NCI-H2196 (cell line): ENCODE data around the gene KDM4B.
A peak's percentile ranks its signal among the peaks of the same experiment; 100 is the strongest.

Source experiments
- DNase-seq: peaks from one replicate; lab custom pipeline; 2025; ENCODE audit not compliant: unreplicated experiment; lab: John Stamatoyannopoulos, UW

The KDM4B gene

DNA sequence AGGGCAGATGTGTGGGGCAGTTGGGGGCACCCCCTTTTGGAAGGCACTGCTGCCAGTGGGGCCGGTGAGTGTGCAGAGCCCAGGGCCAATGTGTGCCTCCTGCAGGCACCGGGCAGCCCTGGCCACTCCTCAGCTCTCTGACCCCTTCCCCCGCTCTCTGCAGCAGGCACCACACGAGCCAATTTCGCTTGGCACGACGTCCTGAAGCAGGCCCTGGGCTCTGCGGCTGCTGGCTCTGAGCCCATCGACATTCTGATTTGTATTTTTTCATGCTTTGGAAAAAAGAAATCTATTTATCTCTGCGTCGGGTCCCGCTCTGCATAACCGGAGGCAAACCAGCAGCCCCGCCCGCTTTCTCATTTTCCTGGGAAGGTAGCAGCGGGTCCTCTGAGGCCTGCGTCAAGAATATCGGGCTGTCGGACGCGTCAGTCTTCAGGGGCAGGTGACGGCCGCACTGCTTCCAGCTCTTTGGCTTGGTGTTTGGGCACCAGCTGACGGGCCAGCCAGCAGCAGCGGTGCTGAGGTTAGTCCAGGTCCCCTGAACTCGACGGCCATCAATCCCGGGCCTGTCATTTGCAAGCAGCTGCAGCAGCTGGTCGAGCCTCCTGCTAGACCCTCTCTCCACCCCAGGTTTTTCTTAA lies 134.3 kb downstream of the KDM4B start:
- DNase-seq = peak; percentile 76

DNA sequence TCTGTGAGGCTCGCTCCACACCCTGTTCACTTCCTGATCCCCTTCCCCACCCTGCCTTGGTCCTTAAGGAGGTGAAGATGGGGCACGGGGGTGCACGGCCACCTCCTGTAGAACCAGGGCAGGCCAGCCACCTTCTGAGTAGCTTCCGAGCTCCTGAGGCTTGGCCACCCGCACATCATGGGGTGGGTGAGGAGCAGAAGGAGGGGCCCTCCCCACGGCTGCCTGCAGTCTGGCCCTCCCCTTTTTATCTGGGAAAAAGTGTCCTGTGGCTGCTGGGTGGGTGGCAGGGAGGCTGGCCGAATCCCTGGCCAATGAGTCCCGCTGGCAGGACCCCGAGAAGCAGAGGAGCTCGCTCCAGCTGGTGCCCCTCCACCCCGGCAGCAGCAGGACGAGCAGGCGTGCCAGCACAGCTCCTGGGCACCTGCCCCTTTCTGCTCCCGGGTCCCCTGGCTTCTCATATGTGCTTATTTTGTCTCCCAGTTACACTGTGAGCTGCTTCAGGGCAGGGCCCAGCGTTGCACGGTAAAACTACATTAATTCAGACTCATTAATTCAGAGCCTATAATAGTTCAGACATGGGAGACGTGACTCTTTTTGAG lies 135.0 kb downstream of the KDM4B start:
- no peak for DNase-seq

DNA sequence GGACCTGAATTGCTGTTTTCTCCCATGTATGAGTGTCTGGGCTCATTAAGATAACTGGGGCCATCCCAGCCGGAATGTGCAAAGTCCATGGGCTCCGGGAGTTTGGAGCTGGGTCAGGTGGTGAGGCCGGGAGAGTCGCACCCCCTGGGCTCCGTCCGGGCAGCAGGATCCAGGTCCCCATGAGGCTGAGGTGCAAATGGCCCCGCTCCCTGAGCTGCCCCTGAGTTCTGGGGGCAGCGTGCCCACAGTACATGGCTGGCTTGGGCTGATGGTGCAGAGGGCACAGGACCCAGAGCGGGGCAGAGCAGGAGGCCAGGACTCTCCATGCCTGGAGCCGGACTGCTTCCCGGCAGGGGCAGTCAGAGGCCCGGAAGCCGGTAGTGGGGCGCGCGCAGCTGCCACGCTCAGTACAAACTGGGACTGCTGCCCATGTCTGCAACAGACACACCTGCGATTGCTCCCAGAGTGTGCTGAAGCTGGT lies 136.0 kb downstream of the KDM4B start:
- DNase-seq = no peak

DNA sequence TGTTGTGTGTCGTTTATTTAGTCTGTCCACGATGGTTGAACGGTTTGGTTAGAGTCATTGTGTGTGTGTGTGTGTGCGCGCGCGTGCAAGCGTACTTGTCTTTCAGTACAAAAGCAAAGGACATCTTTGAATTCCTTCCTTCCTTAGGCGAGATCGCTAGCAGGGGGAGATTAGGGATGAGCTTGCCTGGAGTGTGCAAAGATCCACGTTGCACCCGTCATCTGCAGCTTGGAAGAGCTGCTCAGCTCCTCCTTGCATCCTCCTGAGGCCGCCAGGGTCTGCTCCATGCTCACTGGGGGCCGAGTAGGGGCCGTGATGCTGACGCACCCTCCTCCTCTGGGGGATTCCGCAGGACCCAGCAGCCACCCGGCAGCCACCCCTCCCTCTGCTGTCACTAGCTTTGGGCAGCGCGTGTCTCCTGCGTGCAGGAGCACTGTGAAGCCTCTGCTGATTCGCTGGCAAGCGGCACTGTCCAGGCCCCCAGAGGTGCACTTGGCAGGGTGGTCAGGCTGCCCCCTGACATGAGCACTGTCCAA lies 137.3 kb downstream of the KDM4B start:
- no peak for DNase-seq

DNA sequence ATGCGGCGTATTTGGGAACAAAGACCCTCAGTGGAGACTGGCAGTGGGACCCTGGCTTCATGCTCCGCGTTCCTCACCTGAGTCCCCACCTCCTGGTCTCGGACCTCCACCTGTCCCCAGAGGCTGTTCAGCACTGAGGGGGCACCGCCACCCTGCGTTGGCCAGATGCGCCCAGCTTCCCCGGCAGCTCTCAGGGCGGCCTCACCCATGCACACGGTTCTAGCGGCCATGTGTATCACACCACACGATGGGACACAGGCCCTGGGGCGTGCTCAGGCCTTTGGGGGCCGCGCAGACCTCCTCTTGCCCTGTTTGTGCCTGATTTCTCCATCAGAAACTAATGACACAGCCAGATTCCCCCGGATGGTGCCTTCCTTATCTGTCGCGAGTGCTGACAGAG lies 138.1 kb downstream of the KDM4B start:
- DNase-seq = no peak

DNA sequence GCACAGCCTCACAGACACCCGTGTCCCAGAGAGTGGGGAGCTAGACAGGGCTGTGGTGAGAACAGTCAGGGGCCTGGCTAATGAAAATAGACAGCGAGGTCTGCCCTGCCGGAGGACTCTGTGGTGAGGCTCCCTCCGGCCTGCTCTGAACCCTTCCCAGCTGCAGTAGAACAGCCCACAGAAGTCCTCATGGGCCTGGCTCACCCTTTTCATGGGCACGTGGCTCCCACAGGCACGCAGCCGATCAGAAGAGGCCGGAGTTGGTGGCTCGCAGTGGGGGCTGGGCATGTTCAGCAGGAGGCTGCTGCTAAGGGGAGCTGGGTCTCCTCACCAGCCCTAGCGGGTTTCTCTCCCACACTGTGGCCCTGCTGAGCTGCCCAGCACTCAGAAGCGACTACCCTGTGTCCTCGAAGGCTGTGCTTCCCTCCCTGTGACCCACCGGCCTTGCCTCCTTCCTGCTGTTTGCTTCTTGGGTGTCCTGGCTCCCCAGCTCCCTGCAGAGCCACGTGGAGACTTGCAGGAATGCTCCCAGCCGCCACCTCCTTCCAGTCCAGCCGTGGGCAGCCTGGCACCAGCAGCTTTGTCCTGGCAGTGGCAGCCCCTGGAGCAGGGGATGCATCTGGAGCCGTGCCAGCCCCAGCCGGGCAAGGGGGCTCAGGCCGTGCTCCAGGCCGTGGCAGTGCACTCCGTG lies 138.7 kb downstream of the KDM4B start:
- no peak for DNase-seq

DNA sequence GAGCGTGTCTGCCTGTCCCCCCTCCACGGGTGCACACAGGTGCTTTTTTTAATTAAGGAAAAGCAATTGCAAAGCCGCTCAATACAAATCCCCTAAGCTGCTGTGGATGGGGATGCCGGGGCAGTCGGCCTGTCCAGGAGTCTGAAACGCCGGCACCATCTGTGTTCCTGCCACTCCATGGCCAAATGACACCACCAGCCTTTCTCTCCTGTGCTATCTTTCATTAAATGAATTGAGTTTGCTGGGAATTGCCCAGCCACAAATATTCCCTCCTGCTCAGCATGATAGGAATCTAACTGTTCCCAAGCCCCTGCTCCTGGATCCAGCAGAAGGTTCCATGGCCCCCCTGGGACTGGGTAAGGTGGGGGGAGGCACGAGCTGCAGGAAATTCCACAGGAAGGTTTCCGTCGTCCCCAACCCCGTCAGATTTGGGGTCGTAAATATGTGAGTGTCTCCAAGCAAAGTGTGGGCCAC lies 139.2 kb downstream of the KDM4B start:
- DNase-seq = no peak

DNA sequence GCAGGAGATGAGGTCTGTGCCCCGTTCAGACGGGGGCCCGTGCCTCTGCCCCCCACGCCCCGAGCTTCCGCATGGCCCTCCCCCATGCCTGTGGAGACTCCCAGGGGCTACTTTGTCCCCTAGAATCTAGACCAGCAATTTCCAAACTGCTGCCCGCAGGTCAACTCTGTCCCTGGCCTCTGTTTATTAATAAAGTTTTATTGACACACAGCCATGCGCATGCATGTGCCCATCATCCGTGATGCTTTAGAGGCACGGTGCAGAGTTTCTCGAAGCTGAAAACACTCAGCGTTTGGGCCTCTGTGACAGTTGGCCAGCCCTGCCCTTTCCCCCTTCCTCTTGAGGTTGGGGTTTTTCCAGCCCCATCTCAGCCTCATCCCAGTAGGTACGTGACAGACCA lies 140.0 kb downstream of the KDM4B start:
- no peak for DNase-seq

DNA sequence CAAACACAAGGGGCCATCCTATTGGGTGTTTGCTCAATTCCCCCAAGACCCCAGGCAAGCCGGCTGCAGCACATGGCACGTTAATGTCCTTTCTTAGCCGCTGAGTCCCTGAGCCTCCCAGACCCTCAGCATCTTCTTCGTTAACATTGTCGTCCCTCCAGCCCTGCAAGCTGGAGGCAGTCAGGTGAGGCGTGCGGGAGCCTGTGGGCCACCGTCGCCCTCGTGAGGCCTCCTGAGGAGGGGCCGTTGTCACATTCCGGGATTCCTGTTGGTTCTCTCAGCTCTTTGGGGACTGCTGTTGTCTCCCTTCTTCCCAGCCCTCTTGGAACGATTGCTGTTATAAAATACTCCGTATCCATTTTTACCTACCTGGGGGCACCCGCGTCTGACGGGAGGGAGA lies 140.6 kb downstream of the KDM4B start:
- DNase-seq = no peak

DNA sequence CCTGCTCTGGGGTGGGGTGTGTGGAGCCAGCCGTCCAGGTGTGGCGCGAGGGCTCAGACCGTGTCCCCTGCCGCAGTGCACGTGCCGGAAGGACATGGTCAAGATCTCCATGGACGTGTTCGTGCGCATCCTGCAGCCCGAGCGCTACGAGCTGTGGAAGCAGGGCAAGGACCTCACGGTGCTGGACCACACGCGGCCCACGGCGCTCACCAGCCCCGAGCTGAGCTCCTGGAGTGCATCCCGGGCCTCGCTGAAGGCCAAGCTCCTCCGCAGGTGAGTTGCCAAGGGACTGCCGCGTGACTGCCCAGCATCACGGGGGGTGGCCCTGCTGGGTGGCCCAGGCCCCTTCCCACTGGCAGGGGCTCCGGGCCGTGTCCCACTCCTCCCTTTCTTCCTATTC lies 141.6 kb downstream of the KDM4B start:
- no peak for DNase-seq

DNA sequence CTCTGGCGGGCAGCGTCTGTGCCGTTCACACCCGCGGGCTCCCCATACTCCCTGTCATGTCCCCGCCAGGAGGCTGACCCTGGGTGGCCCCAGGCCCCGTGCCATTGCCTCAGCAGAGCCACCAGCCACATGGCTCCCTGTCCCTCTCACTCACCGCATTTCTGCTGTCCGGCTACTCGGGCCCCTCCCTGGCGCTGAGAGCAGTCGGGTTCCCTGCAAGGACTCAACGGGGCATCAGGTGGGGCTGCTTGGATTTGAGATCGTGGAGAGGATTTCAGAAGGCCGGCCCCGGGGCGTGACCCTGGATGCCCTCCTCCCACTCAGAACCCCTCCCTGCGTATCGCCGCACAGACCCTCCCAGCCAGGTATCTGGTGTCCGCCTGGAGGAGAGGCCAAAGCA lies 142.1 kb downstream of the KDM4B start:
- no peak for DNase-seq

DNA sequence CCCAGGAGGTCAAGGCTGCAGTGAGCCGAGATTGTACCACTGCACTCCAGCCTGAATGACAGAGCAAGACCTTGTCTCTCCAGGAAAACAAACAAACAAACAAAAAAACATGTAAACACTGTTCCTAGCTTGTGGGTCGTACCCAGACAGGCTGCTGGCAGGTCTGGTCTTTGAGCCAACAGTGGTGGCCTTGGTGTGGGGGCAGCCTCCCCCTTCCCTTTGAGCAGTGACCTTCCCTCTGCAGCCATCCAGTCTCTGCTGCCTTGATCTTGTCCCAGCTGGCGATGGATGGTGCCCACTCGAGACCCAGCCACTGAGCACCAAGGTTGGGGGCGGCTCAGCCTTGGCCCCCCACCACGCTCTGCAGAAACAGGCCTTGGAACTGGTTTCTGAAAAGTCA lies 143.3 kb downstream of the KDM4B start:
- DNase-seq = no peak

DNA sequence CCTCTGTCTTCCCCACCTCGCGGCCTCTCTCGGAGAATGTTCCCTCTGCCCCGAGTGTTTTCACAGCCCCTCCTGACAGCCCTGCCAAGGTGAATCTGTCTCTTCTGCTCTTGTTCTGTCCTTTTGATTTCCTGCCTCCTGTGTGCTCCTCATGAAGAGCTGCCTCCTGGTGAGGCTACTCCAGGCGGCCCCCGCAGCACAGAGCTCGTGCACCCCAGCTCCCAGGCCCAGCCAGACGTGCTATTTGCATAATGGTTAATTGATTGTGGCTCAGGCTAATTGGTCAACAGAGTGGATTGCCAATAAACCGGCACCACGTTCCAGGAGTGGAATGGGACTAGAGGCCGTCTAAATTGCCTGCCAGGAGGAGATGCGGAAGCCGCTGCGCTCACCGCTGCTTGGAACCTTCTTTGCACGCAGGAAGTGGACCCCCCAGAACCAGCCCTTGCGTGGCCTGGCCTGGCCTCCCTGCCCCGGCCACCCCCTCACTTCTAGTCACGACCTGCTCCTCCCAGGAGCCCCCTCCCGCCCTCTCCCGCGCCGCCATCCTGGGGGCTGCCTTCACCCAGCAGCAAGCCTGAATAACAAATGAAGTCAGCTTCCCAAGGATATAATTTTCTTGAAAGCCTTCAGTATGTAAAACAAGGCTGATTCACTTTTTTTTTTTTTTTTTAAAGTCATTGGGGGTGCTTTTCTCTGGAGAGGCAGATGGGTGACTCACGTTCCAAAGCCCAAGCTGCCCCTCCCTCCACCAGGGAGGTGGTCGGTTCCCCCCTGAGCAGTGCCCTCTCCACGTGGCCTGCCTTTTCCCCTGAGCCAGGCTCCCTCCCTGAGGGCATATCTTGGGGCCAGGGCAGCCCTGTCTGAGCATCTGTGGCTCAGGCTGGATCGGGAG lies 144.0 kb downstream of the KDM4B start:
- DNase-seq = no peak

DNA sequence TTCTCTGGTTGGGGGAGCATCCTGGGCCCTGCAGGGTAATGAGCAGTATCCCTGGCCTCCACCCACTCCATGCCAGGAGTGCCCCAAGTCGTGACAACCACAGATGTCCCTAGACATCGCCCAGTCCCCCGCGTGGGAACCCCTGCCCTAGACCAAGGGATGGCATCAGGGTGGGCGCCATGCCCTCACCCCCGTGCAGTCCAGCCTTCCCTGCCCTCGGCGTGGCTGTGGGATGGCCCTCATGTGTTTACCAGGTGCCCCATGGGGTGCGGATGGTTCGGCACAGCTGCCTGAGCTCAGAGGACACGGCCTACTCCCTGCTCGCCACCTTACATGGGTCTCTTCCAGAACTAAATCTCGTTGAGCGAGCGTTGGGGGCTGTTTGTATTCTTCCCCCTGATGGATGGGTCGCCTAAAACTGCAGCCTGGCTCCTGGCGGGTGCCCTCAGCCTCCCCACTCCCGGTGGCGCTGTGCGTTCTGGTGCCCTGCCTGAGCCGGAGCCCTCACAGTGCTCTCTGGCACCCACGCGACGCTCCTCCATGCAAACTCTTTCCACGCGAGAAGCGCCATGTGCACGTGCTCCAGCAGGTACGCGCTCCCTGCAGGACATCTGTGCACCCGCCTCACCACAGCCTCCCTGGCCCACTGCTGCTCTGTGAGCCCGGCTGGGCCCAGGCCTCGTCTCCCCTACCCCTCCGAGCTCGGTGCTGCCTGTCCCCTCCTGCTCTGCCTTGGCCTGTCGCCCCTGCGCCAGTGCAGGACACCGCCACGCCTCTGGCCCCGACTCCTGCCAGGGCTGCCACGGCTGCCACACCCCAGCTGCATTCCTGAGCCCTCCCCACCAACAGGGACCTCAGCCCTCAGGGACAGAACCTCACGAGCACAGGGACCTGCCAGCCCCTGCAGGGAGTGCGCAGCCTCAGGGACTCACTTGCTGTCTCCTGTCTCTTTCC lies 145.0 kb downstream of the KDM4B start:
- DNase-seq = no peak

DNA sequence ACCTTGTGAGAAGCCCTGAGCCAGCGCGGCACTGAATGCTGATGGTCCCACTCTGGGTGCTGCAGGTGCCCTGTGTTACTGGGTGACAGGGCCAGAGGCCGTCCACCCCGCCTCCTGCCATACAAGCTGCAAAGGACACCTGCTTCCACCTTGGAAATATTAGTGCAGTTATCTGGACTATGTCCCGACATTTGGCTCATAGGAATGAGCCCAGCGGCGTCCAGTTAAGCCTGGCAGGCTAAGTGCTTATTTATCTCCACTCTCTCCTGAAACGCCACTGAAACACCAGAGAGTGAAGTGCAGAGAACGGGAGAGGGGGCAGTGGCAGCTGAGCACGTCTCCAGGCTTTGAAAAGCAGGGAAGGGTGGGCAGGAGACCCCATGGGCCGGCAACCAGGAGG lies 145.8 kb downstream of the KDM4B start:
- no peak for DNase-seq

DNA sequence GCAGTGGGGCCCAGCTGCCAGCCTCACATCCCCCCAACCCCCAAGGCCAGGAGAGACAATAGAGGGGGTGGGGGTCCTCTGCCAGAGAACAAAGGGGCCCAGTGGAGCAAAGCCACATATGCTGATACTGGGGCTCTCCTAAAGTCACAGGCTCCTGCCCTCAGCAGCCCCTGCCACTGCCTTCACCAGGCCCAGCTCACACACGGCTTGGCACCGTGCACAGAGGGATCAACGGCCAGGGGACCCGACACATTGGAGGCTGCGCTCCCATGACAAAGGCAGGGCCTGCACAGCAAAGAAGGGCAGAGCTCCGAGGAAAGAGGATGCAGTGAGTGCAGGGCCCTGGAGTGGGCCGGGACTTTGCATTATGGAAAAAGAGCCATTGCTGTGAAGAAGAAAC lies 146.4 kb downstream of the KDM4B start:
- DNase-seq = no peak

DNA sequence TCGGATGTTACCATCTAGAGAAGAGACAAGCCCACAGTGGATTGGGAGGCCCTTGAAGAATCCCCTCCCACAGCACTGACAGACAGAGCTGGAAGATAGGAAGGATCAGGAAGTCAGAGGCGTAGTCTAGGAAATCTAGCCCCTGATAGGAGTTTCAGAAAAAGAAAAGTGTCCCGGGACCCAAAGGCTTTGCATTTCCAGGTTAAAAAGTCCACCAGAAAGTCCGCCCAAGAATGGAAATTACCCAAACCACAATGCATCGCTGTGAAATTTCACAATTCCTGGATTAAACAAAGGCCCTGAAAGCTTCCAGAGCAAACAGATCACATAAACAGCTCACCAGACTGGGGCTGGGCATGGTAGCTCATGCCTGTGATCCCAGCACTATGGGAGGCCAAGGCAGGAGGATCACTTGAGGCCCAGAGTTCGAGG lies 146.9 kb downstream of the KDM4B start:
- no peak for DNase-seq

DNA sequence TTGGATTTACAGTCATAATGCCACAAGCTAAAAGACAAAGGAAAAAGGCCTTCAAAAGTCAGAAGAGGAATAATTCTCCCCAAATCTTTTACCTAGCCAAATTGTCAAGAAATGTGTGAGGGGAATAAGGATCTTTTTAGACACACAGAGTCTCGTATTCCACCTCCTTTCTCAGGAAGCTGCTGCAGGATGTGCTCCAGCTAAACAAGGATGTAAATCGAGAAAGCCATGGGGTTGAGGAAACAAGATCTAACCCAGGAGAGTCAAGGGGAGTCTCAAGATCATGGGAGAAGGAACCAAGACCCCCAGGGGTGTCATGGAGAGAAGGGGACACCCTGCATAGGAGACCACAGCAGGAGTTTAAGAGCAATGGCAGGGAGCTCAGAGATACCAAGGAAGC lies 147.4 kb downstream of the KDM4B start:
- no peak for DNase-seq

DNA sequence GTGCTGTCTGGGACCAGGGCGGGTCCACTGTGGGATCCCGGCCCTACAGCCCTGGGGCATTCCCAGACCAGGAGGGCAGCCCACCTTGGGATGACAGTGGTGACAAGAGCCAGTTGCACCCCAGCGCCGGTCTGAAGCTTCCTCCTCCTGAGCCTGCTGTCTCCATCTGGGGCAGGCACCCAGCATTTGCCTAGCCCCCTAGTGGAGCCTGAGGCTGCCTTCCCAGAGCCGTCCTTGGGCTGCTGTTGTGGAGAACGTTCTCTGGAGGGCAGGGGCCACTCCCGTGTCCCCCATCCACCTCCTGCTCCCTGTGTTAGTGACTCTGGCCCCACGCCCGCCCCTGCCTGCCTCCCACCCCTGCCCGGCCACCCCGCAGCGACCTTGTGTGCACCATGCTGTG lies 148.5 kb downstream of the KDM4B start:
- no peak for DNase-seq

DNA sequence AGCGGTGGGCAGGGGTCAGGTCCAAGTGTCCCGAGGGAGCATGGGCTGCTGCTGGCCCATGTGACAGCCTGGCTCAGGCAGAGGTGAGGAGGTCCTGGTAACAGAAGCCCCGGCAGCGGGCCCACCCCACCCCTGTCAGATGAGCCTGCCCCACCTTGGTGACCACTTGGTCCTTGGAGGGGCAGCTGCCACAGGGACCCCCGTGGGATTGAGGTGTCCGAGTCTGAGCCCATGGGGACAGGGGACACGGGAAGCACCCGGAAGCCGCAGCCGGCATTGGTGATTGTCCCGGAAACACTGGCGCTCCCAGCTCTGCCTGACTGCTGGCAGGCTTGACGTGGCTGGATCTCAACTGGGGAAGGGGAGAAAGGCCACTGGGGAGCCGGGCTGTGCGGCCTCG lies 149.1 kb downstream of the KDM4B start:
- DNase-seq = no peak
